Renal cortex interstitium (tissue), 15 donors: ENCODE results near the gene PTAFR. TPM values are rescaled to one million over a fixed set of nuclear protein-coding genes. Genes with fewer than 3 reads are reported as not detected.

Experiments used
- DNase-seq, 11 donors: peaks; one replicate each; pipeline ENCODE4 v3.0.0-alpha.2; 2013; ENCODE audit warnings: low read depth in 9 of 11, low spot score in 4 of 11; ENCODE audit errors: extremely low read depth in 1 of 11
- long read RNA-seq, 16 experiments: transcript quantifications; one replicate each; lab custom pipeline, GENCODE V29; 2026
- polyA plus RNA-seq, 3 donors: library from polyadenylated mRNA; unstranded; fragments of 120-200 nt; gene quantifications; one replicate each; pipeline ENCODE4 v1.2.1, GENCODE V29; 2013; ENCODE audit not compliant: insufficient read length in 3 of 3

PTAFR gene, protein sequence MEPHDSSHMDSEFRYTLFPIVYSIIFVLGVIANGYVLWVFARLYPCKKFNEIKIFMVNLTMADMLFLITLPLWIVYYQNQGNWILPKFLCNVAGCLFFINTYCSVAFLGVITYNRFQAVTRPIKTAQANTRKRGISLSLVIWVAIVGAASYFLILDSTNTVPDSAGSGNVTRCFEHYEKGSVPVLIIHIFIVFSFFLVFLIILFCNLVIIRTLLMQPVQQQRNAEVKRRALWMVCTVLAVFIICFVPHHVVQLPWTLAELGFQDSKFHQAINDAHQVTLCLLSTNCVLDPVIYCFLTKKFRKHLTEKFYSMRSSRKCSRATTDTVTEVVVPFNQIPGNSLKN
- 1 to 10 TPM; 2.2 to 2.7 (median 2.6) TPM for polyA plus RNA-seq
- long read RNA-seq, donor 1, full-length matches to known transcripts: 1 of 1 reads
- long read RNA-seq, donor 1, partial matches to known transcripts: 0 of 1 reads
- long read RNA-seq, donor 1, other reads (novel, unspliced or antisense): 0 of 1 reads
- long read RNA-seq, donor 2: 0 reads
- long read RNA-seq, donor 3: 0 reads
- long read RNA-seq, donor 4: 0 reads
- long read RNA-seq, donor 5: 0 reads
- long read RNA-seq, donor 6: 0 reads
- long read RNA-seq, donor 7, full-length matches to known transcripts: 1 of 1 reads
- long read RNA-seq, donor 7, partial matches to known transcripts: 0 of 1 reads
- long read RNA-seq, donor 7, other reads (novel, unspliced or antisense): 0 of 1 reads
- long read RNA-seq, donor 8, partial matches to known transcripts: 0 of 2 reads
- long read RNA-seq, donor 8, other reads (novel, unspliced or antisense): 0 of 2 reads
- long read RNA-seq, donor 9: 0 reads
- long read RNA-seq, donor 10: 0 reads
- long read RNA-seq, donor 11: 0 reads
- long read RNA-seq, donor 12, partial matches to known transcripts: 189 of 745 reads
- long read RNA-seq, donor 12, other reads (novel, unspliced or antisense): 556 of 745 reads
- long read RNA-seq, donor 13, full-length matches to known transcripts: 1 of 1 reads
- long read RNA-seq, donor 13, partial matches to known transcripts: 0 of 1 reads
- long read RNA-seq, donor 13, other reads (novel, unspliced or antisense): 0 of 1 reads
- long read RNA-seq, donor 14, full-length matches to known transcripts: 1 of 1 reads
- long read RNA-seq, donor 14, partial matches to known transcripts: 0 of 1 reads
- long read RNA-seq, donor 14, other reads (novel, unspliced or antisense): 0 of 1 reads
- long read RNA-seq, donor 15, full-length matches to known transcripts: 1 of 1 reads
- long read RNA-seq, donor 15, partial matches to known transcripts: 0 of 1 reads
- long read RNA-seq, donor 15, other reads (novel, unspliced or antisense): 0 of 1 reads
- long read RNA-seq, donor 16, full-length matches to known transcripts: 3 of 3 reads
- long read RNA-seq, donor 16, partial matches to known transcripts: 0 of 3 reads
- long read RNA-seq, donor 16, other reads (novel, unspliced or antisense): 0 of 3 reads

DNA sequence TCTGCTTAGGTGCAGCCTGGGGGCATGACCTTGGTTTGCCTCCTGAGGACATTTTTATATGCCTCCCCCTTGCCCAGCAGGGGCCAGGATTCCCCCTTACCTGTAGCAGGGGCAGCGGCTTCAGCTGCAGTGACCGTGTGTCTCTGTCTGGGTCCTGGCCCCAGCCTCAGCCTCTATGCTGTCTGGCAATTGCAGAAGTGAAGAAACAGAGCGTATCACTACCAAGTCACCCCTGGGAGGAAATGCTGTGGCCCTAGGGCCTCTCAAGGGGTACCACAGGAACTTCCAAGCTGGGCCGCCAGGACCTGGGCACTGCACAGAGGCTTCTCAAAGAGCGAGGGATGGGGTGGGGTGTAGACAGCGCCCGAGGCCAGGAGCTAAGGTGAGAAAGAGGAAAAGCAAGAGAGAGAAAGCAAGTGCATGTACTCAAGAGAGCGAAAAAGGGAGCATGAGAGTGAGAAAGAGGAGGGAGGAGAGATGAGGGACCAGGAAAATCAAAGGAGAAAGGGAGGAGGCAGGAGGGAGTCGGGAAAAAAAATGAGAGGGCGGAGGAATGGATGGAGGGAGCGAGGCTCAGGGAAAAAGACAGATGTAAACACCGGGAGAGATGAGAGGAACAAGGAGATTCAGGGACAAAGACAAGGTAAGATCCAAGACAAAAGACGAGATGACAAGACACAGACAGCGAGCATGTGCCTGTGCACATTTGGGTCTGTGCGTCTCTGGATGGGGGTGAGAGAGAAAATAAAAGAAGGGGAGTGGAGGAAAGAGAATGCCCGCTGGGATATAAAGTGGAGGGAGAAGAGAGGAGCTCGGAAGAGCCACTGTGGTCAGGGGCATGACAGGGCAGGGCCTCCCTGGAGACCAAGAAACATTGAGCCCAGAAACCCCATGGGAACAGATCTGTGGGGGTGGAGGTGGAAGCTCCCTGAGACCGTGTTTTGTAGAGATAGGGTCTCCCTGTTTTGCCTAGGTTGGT, at the start of gene PTAFR:
PTAFR (minus strand) TSS at position 199 of the 979 bp plus-strand sequence. CDS start 25,669 bp downstream, outside the sequence.
- no peak for DNase-seq

GRCh38 chr1:28213315-28213714, 36.8 kb upstream of the PTAFR start:
- no peak for DNase-seq

DNA sequence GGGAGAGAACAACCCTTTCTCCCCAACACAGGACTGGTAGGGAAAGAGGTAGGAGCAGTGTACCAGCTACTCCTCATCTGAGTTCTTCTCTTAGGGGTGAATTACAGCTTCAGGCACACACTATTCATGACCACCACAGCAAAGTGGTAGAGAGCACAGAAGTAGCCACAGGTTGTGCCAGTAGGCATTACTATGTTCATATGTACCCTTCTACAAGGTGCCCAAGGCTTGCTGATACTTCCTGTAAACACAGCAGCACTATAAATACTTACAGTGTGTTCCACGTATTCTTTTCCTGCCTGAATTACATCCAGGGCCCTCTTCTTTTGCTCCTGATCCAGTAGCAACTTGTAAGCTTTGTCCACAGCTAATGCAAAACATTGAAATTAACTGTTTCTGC, 33.2 kb upstream of the PTAFR start:
- DNase-seq: no peak

DNA sequence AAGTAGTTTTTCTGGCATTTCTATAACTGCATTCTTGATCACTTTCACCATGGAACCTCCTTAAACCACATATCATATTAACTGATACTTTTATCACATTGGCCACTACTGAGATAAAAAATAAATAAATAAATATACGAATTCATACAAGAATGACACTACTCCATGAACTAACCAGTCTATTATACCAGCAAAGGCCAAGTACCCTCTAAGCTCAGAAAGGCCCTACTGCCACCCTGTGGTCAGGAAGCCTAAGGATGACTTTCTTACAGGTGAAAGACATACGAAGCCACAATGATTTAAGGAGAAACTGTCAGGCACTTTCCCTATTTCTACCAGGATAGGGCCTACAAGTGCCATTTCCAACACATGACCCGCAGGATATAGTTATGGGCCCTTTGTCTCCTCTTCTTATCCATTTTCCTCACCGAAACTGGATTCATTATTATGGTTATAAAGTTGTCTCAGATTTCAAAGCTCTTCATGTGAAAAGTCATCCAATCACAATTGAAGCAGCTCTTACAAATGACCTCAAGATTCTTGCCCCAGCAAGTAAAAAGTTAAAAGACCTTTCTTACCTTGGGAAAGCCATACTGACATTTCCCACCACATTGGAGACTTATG, 32.4 kb upstream of the PTAFR start:
- peak in 5 of 11 donors; percentile 28 to 53 (median 31) for DNase-seq

DNA sequence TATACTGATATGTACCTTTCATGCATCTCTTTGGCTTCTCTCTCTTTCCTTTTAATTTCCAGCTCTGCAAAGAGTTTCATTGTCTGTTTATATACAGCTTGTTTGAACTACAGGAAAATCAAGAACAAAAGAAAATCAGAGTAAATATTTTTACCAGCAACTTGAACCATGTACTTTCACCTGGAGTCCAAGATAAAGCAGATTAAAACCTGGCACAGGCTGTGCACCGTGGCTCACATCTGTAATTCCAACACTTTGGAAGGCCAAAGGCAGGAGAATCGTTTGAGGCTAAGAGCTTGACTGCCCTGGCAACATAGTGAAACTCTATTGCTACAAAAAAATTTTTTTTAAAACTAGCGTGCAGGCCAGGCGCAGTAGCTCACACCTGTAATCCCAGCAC, 28.8 kb upstream of the PTAFR start:
- no peak for DNase-seq

GRCh38 chr1:28200234-28200873, 23.9 kb upstream of the PTAFR start:
- no peak for DNase-seq

DNA sequence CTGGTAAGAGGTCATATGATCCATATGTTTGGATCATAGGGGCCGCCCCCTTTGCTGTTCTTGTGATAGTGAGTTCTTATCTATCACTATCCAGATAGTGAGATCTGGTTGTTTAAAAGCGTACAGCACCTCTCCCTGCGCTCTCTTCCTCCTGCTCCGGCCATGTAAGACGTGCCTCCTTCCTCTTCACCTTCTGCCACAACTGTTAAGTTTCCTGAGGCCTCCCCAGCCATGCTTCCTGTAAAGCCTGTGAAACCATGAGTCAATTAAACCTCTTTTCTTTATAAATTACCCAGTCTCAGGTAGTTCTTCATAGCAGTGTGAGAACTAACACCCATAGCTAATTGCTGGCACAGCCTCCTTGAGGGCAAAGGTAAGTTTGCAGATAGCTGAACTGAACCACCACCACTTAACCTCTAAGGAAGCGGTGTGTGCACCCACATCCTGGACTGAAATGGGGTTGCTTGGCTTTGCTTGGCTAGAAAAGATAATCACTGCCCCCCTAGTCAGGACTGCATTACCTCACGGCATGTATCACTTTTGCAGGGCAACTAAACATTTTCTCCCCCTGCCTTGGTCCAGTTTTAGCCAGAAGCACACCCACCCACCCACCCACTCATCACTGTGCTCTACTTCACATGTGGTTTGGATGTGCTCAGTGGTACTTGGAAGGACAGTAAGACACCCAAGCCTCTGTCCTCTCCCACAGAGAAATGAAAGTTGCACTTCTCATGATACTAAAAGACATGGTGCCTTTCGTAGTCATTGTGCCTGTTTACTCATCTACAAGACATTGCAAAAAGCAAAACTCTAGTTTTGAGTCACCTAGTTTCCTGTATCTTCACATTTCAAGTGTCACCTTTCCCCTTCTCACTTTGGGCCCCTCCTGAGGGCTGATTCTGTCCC, 23.1 kb upstream of the PTAFR start:
- DNase-seq: no peak

GRCh38 chr1:28197682-28198415, 21.4 kb upstream of the PTAFR start:
- no peak for DNase-seq

DNA sequence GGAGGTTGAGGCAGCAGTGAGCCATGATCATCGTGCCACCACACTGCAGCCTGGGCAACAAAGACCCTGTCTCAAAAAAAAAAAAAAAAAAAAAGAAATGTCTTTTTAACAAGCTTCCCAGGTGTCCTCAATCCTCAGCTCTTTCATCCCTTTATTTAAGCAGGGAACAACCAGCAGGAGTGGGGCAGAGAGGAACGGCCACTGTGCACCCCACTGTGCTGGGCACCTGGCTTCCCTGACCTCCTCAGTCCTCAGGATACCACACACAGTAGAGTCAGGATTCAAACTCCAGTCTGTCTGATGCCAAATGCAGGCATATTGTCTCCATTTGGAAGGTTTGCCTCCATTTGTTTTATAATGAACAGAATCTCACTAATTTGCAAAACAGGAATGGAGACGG, 19.8 kb upstream of the PTAFR start:
- DNase-seq: no peak

DNA sequence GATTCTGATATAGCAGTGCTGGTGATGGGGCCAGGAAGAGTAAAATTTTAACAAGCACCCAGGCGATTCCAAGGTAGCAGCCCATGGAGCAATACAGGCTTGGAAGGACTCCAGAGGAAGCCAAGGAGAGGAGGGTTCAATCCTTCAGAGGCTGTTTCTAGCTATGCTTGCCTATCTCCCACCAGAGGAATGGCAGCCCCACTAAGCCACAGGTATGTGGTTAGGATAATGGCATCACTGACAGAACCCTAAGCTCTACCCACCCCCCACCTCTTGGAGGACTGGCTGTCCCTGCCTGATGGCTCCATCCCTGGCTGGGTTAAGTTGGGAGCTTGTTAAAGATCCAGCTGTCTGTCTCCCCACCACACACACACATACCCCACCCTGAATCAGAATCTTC, 19.3 kb upstream of the PTAFR start:
- DNase-seq: no peak

- no peak for DNase-seq
These were observed 18.0 kb upstream of the PTAFR start for GRCh38 chr1:28194326-28195035.

- no peak for DNase-seq
These were observed 17.2 kb upstream of the PTAFR start for GRCh38 chr1:28193701-28194161.

GRCh38 chr1:28190996-28191645, 14.6 kb upstream of the PTAFR start:
- no peak for DNase-seq
